NCI-H2081 treated with DMSO at 0.1 percent for 48 hours (cell line): Measurements from ENCODE around the gene HSPG2.
A peak's percentile ranks its signal among the peaks of the same experiment; 100 is the strongest.
"Not testable (repeated sequence)": the region's sequence is repeated elsewhere in the genome, so short reads cannot be mapped to it uniquely, and the experiment has no call there.

Experiments
- DNase-seq: peaks from one replicate; lab custom pipeline; 2025; lab: John Stamatoyannopoulos, UW

HSPG2 gene

DNA sequence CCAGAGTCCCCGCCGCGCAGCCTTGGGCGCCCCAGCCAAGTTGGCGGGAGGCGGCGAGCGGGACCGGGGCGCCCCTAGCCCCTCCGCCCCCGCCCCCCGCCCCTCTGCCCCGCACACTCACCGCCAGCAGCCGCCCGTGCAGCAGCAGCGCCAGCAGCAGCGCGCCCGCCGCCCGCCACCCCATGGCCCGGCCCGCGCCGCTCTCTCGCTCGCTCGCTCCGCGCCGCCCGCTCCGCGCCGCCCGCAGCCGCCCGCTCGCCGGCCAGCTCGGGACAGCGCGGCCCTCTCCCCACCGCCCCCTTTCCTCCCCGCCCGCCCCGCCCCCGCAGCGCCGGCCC, at the start of gene HSPG2:
Gene HSPG2, minus strand, starts transcription at position 277 of the 338 bp plus-strand sequence. Its CDS starts 93 bp downstream, at position 184.
- DNase-seq = no peak

DNA sequence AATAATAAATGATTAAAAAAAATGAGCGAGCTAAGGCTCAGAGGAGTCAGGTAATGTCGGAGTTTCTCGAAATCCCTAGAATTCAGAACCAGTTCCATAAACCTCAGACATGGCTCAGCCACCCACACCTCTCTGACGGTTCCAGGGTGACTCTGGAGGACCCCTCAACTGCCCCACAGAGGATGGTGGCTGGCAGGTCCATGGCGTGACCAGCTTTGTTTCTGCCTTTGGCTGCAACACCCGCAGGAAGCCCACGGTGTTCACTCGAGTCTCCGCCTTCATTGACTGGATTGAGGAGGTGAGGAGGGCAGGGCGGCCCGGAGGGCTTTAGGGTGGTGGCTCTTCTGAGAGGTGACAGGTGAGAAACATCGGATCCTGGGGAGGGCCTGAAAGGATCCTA, 49.3 kb upstream of the HSPG2 start:
- not testable (repeated sequence) for DNase-seq

DNA sequence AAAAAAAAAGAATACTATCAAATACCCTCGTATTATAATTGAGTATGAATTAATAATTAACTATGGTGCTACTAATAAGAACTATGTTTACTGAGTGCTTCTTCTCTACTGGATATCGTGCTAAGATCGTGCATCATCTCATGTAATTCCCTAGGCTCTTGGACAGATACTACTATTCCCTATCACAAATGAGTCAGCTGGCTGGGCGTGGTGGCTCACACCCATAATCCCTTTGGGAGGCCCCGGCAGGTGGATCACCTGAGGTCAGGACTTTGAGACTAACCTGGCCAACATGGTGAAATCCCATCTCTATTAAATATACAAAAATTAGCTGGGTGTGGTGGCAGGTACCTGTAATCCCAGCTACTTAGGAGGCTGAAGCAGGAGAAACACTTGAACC, 48.8 kb upstream of the HSPG2 start:
- DNase-seq = not testable (repeated sequence)

DNA sequence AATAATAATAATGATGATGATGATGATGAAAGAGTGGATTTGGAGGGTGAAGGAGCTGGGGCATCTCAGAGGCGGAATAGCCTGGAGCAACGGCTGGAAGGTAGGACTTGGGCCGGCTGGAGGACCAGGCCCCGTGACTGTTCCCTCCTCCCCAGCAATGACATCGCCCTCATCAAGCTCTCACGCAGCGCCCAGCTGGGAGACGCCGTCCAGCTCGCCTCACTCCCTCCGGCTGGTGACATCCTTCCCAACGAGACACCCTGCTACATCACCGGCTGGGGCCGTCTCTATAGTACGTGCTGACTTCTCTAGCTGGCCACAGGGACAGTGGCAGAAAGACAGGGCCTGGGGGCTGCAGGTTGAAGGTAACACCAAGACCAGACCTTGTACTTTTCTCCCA, 46.4 kb upstream of the HSPG2 start:
- DNase-seq = not testable (repeated sequence)

DNA sequence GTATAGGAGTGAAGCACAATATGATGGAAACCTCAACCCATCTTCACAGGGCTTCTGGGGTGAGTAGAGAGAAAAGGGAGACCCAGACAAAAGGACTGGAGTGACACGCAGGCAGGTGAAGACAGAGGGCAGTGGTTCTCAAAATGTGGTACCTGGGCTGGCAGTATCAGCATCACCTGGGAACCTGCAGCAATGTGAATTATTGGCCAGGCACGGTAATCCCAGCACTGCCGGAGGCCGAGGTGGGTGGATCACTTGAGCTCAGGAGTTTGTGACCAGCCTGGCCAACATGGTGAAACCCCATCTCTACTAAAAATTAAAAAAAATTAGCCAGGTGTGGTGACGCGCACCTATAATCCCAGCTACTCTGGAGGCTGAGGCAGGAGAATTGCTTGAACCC, 45.0 kb upstream of the HSPG2 start:
- DNase-seq = not testable (repeated sequence)

DNA sequence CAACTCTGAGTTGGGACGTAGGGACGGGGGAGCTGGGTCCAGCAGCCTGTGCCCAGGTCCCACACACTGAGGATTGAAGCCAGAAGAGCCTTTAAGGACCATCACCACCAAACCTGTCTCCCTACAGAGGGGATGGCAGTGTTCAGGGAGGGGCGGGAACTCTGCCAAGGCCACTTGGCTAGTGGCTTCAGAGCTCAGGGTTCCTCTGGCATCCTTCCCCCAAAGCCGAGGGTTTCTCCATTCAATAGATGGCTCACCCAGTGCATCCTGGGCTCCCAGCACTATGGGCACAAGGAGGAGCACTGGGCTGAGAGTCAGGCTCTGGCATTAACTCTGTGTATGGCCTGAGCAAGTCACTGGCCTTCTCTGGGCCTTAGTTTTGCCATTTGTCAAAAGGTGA, 44.1 kb upstream of the HSPG2 start:
- not testable (repeated sequence) for DNase-seq

DNA sequence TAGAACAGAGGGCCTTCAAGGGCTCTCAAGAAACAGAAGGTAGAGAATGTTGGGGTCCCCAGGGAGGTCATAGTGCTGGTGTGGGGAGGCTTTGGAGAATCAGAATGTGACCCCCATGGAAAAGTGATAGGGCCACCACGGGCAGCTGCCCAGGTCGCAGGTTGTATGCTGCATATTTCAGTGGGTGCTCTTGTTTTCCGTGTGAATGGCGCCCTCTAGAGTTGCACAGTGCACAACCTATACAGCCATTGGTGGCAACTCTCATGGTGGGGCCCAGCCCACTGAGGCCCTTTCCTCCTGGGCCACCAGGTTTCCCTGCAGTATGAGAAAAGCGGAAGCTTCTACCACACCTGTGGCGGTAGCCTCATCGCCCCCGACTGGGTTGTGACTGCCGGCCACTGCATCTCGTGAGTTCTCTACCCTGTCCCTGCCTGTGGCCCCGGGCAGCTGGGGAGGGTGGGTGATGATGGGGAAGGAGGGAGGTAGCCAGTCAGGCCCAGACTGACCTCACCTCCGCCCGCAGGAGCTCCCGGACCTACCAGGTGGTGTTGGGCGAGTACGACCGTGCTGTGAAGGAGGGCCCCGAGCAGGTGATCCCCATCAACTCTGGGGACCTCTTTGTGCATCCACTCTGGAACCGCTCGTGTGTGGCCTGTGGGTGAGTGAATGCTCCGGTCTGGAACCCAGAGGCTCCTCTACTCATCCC, 43.6 kb upstream of the HSPG2 start:
- DNase-seq = not testable (repeated sequence)

DNA sequence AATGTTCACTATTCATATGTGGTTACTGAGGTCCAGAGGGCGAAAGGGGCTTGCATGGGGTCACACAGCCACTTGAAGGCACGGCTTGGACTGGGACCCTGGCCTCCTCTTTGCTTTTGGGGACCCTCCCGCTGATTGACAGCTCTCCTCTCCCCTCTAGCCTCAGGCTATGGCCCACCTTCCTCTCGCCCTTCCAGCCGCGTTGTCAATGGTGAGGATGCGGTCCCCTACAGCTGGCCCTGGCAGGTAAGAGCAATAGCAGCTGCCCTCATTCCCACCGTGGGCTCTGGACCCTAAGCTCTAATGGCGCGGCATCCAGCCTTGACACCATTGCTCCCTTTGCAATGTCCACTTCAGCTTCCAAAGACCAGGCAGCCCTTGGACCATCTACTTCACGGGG, 41.1 kb upstream of the HSPG2 start:
- DNase-seq = not testable (repeated sequence)

DNA sequence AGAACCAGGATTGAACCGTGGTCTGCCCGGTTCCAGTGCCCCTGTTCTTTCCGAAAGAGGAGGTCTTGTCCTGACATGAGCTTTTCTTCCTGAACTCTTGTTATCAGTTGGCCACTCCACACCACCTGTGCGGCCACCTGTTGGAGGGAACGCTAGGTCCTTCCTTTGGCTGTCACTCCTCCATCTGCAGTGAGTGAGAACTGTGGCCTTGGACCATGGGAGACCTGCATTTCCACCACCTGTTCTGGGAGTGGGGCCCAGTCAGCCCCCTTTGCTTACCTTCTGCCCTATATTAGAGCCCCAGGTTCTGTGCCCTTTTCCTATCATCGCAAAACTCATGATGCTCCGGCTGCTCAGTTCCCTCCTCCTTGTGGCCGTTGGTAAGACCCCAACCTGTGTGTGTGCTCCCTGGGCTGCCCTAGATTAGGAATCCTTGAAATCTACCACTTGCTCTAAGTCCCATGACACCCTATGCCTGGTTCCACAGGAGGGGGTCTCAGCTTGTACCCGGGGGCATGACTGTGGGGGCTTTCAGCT, 39.7 kb upstream of the HSPG2 start, which contains the start of gene CELA3B:
Gene CELA3B, plus strand, starts transcription at position 320 of the 537 bp plus-strand sequence. Its CDS starts 18 bp downstream, at position 338.
- DNase-seq = not testable (repeated sequence)

DNA sequence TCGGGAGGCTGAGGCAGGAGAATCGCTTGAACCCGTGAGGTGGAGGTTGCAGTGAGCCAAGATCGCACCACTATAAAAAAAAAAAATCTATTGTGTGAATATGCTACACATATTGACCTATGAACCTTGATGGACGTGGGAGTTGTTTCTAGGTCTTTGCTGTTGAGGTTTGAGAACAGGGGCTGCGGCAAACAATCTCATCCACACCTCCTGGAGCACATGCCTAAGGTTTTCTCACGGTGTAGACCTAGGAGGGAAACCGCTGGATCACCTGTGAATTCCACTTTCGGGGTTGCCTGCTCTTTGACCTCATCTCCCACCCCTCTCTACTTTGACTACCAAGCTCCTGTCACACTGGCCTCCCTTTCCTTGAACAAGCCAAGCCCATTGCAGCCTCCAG, 38.2 kb upstream of the HSPG2 start:
- DNase-seq = not testable (repeated sequence)

DNA sequence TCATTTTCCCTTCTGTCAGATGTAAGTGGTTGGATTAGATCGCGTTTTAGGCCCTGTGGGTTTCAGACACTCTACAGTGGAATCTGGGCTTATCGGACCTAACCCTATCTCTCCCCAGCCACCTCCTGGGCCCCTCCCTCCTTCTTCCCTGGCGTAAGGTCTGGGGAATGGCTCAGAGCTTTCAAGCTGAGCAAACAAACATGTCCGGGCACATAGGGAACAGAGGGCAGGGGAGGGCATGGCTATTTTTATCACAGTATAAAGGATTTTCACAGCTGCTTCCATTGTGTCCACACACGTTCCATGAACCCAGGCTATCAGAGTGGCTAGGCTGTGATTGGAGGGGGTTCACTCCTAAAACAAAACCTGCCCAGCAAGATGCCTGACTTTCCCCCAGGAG, 37.6 kb upstream of the HSPG2 start:
- DNase-seq = not testable (repeated sequence)

DNA sequence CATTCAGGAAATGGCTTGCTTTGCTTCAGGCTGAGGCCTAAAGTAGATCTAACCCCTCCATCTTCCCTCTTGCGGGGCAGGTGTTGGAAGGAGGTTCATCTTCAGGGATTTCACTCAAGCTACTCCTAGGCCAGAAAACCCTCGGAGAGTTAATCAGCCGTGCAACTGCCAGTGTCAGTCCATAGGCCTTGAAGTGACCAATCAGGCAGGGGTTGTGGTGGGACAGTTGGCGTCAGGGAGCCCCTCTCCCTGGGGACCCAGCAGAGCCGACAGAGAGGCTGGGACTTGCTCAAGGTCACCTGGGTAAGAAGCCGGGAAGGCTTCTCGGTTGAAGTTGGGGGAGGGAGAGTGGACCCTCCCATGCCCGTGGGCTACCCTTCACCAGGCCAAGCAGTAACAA, 36.8 kb upstream of the HSPG2 start:
- not testable (repeated sequence) for DNase-seq

DNA sequence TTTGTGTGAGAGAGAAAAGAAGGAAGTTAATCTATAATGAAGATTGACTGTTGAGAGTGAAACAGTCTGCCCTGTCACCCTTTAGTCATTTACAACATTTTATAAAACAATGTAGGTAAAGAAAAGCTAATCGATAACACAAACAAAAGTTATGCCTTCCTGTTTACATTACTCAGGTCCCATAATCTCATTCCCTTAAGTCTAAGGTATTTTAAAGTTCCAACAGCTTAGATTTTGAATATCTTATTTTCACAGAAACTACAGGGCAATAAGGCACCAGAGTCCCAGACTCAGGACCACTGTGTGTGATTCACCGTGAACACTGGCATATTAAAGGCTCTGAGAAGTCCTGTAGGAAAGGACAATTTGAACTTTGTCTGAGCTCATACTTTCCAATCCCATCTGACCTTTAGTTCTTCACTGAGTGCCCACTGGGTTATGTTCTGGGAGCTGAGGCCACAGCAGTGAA, 35.9 kb upstream of the HSPG2 start:
- DNase-seq = not testable (repeated sequence)

DNA sequence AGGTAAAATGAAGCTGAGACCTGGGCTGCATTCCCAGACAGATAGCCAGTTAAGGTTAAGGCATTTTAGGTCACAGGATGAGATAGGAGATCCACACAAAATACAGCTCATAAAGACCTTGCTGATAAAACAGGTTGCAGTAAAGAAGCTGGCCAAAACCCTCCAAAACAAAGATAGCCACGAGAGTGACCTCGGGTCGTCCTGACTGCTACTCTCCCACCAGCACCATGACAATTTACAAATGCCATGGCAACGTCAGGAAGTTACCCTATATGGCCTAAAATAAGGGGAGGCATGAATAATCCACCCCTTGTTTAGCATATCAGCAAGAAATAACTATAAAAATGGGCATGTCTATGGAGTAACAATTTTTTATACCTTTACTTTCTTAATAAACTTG, 33.4 kb upstream of the HSPG2 start:
- not testable (repeated sequence) for DNase-seq

DNA sequence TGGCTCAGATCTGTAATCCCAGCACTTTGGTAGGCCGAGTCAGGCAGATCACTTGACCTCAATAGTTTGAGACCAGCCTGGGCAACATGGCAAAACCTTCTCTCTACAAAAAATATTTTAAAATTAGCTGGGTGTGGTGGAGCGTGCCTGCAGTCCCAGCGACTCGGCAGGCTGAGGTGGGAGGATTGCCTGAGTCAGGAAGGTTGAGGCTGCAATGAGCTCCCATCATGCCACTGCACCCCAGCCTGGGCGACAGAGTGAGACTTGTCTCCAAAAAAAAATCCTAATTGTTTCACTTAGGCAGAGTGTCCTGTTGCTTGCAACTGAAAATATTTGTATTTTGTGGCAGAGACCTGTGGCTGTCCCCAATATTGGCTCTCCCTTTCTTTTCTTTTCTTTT, 32.0 kb upstream of the HSPG2 start:
- not testable (repeated sequence) for DNase-seq

DNA sequence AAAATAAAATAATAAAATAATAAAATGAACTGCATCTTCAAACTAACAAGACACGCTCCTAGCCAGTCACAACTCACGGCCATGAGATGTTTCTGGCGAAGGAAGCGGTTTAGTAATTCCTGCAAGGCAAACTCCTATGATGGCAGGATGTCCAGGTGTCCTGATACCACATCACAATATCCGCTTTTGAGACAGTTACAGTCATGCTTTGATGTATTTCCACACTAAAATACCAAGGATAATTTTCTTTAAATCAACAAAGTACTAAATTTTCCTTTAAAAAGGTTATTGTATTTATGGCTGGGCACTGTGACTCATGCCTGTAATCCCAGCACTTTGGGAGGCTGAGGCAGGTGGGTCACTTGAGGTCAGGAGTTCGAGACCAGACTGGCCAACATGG, 30.1 kb upstream of the HSPG2 start:
- DNase-seq = not testable (repeated sequence)

DNA sequence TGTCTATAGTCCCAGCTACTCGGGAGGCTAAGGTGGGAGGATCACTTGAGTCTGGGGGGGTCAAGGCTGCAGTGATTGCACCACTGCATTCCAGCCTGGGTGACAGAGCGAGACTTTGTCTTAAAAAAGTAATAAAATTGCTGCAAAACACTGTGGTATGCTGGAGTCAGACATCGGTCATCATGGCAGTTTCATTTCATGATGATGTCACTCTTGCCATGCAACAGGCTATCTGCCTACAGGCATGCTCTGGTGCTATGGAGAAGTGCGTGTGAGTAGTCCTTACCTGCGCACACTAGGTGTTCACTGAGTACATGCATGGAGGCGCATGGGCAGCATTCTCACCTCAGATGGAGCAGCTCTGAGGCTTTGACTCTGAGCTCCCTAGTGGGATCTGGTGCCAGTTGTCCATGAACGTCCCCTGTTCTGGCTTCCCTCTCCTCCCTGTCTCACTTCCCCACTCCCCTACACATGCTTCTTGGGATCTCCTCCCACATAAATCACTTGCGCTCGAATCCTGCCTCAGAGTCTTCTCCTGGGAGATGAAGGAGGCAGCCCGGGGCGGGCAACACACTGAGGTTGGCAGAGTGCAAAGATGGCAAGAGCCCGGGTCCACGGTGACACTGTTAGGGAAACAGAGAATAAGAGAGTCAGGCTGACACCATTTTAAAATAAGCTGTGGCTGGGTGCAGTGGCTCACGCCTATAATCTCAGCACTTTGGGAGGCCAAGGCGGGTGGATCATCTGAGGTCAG, 29.3 kb upstream of the HSPG2 start:
- no peak for DNase-seq

DNA sequence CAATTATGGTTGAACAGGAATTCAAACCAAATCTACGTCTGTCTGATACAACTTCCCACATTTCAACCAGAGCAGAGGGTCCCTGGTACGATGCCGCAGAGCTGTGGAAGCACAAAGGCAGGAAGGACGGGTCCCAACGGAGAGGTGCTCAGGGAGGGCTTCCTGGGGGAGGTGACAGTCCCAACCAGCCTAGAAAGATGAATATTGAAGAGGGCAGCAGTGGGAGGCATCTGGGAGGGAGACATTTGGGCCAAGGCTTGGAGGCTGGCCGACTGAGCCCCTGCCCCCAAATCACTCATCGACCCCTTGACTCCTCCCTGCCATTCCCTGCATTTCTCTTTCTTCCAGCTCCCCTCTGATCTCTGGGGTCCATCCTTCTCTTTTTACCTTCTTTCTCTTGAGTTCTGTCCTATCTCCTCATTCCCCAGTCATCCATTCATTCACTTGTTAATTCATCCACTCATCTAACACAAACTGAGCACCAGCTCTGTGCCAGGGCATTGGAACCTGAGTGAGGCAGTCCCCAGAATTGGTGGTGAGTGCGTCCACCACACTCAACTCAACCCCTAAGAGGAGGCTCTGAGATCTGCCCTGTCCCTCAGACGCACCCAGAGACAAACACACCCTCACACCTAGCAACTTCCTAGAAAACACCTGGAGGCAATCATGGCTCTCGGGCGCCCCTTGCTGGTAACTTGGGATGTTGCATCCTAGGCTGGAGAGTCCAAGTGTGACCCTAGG, 26.5 kb upstream of the HSPG2 start:
- DNase-seq = peak; percentile 4

DNA sequence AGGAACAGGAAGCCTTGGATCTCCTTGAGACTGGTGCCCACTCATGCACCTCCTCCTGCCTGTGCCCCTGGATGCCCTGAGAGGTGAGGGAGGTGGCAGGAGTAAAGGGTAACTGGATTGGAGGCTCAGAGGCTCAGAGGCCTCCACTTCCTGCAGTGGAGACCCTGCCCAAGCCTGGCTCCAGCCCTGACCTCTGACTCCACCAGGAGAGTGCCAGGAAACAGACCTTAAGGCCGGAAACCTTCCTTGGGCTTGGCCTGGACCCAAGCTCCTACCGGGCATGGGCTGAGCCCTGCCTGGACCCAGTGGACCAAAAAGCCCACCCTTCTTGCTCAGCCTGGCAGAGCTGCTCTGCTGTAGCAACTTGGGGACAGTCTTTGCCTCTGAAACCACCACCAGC, 24.7 kb upstream of the HSPG2 start:
- DNase-seq = no peak

DNA sequence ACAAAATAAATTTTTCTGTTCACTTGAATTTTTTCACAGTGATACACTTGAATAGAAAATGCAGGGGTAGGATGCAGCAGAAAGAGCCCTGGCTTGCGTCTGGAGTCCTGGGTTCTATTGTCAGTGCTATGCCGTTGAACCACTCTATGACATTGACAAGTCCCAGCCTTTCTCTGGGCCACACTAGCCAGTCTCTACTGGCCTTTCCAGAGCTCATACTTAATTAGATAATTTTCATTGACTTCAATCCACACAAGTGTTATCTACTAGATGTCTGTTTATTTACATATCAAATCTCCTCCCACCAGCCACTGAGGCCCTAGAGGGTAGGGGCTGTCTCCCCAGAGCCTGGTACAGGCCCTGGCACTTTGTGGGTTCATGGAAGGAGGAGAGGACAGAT, 24.2 kb upstream of the HSPG2 start:
- no peak for DNase-seq

DNA sequence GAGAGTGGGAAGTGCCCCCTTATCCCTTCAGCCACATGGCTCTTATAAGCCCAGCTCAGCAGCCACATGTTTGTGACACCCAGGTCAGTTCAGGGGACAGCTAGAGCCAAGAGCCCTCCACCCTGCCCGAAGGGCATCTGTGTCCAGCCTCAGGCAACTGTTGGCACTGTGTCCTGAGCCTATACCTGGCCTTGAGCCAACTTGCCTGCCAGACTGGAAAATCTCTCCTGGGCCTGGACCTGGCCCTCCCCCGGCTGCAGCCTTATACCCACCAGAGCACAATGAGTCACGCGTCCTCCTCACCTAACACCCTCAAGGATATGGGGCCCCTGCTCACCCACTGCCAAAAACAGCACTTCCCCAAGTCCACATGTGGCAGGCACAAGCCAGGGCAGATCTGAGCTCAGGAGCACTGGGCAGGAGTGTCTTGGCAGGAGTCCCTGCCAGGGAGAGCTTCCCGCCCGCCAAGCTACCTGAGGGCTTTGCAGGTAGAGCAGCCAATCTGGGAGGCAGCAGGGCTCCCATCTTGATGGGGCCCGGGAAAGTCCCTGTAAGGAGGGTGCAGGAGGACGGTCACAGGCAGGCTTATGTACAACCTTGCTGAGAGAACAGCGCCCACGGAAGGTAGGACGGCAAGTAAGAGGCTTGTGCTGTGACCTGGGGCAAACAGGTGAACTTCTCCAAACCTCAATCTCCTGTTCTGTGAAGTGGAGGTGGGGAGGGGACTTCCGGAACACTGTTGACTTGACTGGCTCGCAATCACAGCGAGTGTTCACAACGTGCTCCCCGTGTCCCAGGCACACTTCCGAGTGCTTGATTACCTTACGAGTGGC, 19.8 kb upstream of the HSPG2 start:
- DNase-seq = no peak
